ENCODE measurements around the gene ASAP3.

Gene ASAP3

DNA sequence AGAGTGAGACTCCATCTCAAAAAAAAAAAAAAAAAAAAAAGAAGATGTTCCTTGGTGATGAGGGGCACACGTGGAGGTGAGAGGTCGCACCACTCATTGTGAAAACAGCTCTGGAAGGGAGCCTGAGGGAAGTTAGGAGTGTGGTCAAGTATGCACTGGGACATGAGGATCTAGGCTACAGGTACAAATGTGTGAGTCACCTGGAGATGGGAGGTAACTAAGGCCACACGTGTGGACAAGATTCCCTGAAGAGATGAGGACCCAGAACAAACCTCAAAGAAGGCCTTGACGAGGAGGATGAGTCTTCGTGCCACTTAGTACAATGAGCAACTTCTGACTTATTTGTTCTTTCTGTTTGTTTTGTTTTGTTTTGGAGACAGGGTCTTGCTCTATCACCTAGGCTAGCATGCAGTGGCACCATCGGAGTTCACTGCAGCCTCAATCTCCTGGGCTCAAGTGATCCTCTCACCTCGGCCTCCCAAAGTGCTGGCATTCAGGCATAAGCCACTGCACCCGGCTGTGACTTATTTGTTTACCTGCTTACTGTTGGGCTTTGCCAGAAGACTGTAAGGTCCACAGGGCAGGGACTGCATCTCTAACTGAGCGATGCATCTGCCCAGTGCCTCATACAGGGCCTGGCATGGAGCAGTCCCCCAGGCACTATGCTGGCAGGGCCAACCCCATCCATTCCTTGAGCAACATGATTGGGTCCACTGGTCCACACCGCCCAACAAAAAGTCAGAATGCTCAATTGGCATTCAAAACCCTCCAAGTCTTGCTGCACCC is 6.4 kb downstream of the ASAP3 start:
- no peak for DNase-seq

DNA sequence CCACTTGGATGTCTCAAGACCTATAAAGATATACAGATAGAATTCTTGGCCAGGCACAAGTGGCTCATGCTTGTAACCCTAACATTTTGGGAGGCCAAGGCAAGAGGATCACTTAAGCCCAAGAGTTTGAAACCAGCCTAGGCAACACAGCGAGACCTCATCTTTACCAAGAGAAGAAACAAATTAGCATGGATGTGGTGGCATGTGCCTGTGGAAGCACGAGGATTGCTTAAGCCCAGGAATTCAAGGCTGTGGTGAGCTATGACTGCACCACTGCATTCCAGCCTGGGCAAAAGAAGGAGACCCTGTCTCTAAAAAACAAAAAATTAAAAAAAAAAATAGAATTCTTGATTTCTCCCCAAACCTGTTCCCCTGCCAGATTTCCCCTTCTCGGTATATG is 8.3 kb downstream of the ASAP3 start:
- DNase-seq: peak; percentile 67

DNA sequence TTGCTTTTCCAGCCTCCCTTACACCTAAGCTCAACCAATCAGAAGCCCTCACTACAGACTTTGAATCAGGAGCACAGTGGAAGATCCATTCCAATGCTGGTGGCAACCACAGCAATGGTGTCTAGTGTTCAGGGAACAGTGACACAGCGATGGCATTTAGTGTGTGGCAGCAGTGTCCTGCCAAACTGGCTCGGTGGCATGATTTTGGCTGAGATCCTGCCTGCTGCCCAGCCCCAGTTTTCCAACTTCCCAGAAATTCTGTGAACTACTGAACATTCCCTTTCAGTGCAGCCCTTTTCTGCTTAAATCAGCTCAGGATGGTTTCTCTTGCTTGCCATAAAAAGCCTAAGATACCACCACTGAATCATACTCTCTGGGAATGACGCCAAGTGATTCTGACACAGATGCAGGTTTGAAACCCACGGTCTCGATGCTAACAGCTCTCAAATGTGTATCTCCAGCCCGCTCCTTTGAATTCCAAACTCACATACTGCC is 8.8 kb downstream of the ASAP3 start:
- DNase-seq: peak; percentile 97

DNA sequence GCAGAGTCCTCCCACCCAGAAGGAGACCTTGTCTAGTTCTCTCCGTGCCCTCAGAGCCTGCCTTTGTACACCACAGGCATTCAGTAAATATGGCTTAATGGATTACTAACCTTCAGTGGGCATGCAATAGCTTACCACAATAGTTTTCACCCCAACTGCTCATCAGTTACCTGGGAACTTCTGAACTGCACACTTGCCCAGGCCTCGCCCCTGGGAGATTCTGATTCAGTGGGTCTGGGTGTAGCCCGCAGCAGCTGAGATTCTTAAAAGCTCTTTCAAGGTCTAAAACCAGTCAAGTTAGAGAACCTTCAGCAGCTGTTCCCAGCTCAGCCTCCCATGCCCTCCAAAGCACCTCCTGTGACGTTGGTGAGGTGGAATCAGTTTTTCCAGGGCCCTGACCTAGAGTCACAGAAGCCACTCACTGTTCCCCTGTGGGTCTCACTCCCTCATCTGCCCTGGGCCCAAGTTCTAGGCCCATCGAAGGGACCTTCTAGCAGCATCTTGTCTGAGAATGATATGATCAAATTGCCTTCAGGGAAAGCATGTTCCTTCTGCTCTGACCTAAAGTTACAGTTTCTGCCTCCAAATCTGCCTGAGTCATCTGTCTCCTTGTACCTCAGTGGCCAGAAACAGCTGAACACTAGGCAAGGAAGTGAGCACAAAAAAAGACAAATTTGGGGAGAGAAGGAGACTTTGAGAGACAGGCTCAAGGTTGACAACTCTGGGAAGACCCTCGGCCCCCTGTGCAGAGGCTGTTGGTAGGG is 10.8 kb downstream of the ASAP3 start:
- DNase-seq: peak; percentile 47

DNA sequence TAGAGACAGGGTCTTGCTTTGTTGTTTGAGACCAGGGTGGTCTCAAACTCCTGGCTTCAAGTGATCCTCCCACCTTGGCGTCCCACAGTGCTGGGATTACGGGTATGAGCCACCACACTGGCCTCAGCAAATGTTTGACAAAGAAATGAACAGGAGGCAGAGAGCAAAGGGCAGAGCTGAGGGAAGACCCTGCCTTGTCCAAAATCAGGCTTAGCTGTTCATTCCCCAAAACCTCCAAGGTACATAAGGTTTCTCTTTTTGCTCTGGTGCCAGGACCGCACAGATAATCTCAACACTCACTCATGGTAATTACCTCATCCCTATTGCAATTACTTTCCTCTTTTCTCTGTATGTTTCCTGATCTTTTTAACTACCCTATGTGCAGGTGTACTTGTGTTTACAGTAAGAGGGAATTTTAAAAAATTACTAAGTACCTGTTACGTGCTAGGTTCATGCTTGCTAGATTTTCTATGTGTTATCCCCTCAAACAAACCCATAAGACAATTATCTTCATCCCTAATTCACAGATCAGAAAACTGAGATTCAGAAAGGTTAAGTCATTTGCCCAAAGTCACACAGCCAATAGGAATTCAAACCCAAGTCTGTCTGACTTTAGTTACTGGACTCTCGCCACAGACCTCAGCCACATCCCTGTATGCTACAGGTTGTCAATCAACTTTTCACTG is 11.5 kb downstream of the ASAP3 start:
- DNase-seq: no peak

DNA sequence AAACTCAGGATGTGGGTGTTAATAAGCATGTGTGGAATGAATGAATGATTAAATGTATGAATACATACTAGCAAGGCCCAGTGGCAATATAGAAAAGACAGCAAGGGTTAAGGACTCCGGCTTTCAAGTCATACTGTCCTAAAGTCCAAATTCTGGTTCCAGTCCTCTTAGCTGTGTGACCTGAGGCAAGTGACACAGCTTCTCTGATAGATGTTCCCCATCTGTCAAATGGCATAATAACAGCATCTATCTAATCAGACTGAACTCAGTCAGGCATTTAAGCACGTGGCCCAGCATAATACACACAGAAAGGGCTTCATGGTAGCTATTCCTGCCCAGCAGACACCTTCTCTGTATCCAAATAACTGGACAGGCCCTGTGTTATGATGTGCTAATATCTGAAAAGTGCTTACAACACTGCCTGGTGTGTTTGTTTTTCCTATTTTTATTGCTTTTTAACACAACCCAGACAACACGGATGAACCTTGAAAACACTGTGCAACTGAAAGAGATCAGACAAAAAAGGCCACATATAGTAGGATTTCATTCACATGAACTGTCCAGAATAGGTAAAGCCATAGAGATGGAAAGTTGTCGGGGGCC is 12.4 kb downstream of the ASAP3 start:
- no peak for DNase-seq

DNA sequence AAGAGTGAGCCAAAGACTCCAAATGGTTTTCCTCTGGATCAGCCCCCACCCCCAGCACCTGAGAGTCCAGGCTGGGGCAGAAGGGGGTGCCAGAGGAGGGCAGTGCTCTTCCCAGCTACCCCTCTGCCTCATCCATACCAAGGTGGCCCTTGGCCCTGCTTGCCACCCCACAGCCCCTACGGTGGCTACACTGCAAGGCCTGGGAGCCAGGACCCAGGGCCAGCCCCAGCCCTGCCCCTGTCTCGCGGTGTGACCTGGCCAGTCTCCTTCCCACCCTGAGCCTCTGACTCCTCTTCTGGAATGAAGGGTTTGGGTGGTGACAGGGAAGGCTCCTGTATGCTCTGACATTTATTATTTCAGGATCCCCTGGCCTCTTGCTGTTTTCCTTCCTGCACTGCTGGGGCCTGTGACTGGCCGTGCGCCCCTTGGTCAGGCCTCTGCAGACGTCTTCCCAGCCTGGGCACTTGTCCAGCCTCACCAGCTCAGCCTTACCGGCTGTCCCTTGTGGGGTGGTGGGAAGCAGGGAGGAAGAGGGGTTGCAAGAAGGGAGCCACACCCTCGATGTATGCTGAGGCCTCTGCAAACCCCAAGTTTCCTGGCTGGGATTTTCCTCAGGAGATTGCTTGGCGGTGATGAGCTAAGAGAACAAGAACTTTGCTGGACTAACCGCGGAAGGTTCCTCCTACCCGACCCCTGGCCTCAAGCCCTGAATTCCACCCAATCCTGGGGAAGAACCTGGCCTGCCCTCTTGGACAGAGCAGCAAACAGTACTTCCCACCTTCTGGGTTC is 13.5 kb downstream of the ASAP3 start:
- DNase-seq: peak; percentile 92

DNA sequence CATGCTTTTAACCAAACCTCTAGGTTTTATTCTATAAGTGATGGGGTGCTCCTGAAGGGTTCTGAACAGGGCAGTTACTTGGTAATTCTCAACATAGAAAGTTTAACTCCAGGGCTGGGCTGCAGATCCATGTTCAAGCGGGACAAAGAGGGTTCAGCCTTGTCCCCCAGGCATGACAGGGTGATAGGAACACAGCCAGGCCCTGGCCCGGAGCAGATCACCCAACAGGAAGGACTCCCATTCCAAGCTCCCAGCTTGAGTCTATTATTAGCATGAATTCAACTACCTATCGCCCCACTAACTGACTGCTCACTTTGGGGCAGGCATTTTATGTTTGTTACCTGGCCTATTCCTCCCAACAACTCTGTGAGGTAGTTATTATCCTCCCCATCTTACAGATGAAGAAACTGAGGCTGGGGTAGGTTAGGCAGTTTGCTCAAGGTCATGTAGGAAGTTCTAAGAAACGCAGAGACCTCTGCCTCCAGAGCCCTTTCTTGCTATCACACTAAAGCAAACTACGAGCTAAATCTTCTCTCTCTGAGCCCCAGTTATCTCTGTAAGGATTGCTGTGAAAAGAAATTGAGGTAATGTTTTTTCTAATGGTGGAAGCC is 14.5 kb downstream of the ASAP3 start:
- DNase-seq: no peak

DNA sequence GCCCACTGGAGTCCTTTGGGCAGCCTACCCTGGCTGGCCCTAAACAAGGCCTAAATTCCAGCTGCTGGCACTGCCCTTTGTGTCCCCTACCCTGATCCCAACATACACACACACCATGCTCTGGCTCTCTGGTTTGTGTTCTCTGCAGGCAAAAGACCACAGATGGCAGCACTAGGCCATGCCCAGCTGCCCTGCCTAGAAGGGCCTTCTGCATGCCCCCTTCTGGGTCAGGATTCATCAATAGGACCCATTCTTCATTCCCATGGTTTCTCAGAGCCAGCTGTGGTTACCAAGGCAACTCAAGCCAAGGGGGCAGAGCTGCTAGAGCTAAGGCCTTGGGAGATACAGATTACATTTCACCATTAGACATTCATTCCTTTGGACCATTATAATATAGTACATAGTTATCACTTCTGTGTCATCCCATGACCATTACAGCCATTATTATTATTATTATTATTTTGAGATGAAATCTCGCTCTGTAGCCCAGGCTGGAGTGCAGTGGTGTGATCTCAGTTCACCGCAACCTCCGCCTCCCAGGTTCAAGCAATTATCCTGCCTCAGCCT is 17.5 kb downstream of the ASAP3 start:
- no peak for DNase-seq

DNA sequence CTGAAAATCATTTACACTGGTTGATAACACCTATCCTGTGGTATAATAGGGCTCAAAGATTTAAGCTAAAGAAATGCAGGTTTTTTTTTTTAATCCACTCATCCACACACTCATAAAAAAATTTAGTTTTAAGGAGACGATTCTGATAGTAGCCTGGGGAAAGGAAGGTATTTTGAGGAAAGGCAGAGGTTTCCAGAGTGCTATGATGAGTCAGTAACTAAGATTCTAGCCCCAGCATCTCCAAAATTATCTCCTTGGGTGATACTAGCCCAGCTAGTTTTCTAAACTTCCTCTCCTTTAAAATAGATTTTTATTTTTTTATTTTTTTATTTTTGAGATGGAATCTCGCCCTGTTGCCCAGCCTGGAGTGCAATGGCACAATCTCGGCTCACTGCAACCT is 20.7 kb downstream of the ASAP3 start:
- DNase-seq: no peak

DNA sequence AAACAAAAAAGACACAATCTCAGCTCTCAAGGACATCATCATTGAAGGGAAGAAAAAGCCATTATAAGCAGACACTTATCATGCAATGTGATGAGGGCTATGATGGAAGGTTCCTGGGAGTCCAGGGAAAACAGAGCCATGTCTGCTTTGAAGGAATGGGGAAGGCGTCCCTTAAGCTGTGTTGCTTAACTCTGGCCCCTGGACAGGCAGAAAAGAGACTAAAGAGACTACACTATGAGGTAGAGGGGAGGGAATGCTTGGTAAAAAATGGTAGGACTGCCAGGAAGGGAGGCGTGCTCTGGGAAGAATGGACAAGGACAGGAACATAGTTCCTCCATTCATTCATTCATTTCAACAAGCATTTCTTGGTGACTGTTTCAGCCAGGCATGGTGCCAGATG is 21.2 kb downstream of the ASAP3 start:
- DNase-seq: no peak

DNA sequence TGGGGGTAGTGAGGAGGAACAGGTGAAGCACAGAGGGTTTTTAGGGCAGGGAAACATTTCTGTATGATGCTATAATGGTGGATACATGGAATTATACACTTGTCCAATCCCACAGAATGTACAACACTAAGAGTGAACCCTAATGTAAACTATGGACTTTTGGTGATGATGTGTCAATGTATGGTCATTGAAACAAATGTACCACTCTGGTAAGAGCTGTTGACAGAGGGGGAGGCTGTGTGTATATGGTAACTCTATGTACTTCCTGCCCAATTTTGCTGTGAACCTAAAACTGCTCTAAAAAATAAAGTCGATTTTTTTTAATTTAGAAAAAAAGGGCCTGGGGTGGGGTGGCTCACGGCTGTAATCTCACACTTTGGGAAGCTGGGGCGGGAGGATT is 22.9 kb downstream of the ASAP3 start:
- DNase-seq: no peak

DNA sequence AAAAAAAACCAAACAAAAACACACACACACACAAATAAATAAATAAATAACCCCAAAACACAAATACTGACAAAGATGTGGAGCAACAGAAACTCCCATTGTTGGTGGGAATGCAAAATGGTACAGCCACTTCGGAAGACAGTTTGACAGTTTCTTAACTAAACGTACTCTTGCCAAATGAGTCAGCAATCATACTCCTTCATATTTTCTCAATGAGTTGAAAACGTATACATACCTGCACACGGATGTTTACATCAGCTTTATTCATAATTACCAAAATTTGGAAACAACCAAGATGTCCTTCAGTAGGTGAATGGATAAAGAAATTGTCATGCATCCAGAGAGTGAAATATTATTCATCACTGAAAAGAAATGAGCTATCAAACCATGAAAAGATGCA is 23.5 kb downstream of the ASAP3 start:
- no peak for DNase-seq

DNA sequence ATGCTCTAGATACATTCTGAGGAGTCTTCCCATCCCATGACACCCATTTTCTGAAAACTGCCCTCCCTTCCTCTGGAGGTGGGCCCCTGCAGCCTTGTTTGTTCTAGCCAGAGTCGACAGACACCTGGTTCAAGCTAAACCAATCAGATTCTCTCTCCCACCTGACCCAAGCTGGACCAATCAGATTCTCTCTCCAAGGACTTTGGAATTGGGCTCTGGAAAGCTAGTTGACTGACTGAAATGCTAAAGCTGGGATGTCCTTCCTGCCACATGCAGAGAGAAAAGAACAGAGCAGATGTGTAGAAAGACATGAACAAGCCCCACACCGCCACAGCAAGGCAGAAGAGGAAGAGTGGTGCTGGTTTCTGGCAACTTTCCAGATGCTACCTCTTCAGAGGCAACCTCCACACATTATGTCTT is 24.6 kb downstream of the ASAP3 start:
- no peak for DNase-seq

DNA sequence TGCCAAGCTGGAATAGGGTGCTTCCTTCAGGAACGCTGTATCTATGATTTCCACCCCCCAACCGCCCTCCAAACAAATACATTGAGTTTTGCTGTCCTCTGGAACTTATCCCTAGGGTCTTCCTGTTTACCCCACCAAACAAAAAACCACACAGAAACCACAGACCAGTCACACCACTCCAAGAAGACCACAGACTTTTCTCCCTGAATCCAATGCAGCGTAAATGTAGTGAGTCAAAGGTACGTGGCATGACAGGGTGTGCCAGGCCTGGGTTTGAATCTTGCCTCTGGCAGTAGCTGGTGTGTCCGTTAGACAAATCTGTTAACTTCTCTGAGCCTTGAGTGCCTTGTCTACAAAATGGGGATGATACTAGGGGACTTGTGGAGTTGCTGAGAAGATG is 27.8 kb downstream of the ASAP3 start:
- no peak for DNase-seq

DNA sequence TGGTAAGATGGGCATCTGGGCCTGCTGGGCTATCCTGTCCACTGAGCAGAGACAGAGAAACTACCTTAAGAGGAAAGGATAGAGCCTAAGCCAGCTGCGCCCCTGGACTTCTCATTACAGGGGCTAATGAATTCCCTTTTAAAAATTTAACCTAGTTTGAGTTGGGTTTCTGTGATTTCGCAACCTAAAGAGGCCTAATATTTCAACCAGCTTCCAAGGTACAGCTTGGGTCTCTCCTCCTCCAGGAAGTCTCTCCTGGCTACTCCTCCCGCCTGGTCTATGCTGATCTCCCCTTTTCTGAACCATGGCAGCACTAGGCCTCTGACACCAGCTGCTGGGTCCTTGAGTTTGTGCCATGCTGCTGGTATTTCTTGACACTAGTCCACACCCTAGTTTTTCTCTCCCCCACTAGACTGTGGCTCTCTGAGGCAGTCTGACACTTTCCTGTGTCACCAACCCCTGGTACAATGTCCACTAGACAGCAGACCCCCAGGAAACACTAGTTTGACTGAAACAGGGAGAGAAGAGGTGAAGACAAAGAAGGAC is 30.5 kb downstream of the ASAP3 start:
- DNase-seq: no peak

DNA sequence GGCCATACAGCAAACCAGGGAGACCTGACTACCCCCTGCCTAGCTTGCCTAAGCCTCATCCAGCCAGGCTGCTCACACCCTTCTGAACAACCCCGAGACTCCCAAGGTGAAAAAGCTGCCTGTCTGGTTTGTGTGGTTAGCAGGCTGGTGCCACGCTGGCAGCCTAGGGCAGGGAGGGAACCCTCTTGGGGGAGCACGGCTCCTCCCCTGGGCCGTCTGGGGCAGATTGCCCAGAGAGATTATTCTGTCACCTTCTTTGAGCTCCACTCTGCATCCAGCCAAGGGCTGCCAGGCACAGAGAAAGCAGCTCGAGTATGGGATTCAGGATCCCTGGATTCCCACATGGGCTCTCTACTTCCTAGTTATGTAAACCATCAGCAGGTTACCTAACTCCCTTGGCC is 32.0 kb downstream of the ASAP3 start:
- DNase-seq: no peak

DNA sequence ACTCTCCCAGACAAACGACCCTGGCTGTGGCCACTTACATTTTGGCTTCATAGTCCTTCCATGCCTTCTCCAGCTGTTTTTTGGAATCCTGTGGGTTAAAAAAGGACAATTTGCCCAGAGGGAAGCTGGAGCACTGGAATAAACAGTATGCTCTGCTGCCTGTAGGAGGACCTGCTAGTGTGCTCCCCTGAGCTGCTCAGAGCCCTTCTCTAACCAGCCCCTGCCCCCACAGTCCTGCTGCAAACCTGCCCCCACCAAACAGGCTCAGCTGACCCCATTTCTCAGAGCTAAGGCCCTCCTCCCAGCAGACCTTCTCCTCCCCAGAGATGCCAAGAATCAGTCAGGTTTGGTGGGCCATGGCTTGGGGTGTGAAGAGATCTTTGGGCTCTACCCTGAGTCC is 32.5 kb downstream of the ASAP3 start:
- no peak for DNase-seq

DNA sequence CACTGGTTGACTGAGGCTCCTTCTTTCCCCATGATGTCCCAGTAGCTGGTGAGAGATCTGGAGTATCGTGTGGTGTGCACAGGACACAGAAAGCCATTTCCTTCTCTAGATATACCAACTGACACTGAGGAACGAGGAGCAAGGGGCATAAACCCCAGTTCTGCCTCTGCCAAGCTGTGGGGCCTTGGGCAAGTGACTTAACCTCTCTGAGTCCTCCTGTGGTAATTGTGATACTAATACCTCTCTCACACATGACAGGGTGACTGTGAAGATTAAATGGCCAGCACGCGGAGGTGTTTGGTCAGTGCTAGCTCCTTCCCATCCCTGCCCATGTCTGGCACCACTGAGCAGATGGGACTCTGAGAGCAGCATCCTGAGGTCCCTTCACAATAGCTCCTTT is 33.1 kb downstream of the ASAP3 start:
- DNase-seq: no peak

DNA sequence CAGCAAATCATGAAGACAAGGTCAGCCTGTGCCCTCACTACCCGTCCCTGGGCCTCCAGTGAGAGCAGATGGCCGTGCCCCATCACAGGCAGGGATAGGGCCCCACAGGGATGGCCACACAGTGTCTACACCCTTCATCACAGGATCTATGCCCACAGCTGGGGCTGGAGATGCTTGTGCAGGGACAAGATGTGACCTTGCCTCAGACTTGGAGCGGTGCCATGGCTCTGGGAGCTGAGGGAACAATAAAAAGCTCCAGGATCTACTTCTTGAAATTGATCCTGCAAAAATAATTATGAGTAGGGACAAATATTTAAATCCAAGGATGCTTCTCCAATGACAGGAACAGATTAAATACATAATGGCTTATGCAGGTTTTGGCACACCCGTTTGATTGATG is 34.0 kb downstream of the ASAP3 start:
- no peak for DNase-seq

DNA sequence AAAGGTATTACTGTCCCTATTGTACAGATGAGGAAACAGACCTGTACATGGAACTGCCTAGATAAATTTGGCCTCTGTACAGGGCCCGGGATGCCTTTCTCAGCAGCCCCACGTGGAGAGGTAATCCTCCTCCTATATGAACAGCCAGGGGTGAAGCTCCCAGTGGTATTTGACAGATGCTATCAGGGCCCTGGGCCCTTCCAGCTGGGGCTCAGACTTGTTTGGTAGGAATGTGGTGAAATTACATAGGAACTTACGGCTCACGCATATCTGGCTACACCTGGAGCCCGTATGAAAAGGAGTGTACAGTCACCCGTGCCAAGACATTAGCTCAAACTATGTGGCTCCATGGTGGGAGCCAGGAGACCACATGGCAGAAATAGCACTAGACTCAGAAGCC is 34.7 kb downstream of the ASAP3 start:
- DNase-seq: no peak
